H1 (cell line): ENCODE measurements around the gene USP20. TPM values are rescaled to one million over a fixed set of nuclear protein-coding genes. Genes with fewer than 3 reads are reported as not detected.
A peak's percentile ranks its signal among the peaks of the same experiment; 100 is the strongest.

Experiments
- CTCF ChIA-PET: fragments of 300-600 bp; sonication (Branson Sonifier 250); formaldehyde crosslinking; loops from one replicate; lab custom pipeline; 2021; ENCODE audit not compliant: partially characterized antibody; lab: Charles Lee
- POLR2A ChIA-PET: fragments of 300-600 bp; sonication (Branson Sonifier 250); formaldehyde crosslinking; loops from one replicate; lab custom pipeline; 2021; ENCODE audit warnings: inconsistent platforms; ENCODE audit not compliant: partially characterized antibody; lab: Charles Lee
- DNase-seq, 2 experiments: peaks; one replicate each; pipeline versions ENCODE4 v3.0.0 to v3.0.0-alpha.2; 2010 to 2022; ENCODE audit warnings: low spot score in 2 of 2, low read depth in 1 of 2, mixed read lengths in 1 of 2
- FAIRE-seq: peaks from 2 replicates; lab custom pipeline; 2011; peaks lifted over from hg19 to GRCh38; lab: Jason Lieb, UNC
- H2AFZ ChIP-seq: 2 replicates; pipeline ENCODE4 v1.8.1; 2012; ENCODE audit warnings: low read length, inconsistent platforms
- H2AK5ac ChIP-seq: 2 replicates; pipeline ENCODE4 v1.6.1; 2013; ENCODE audit warnings: low read depth, low read length
- H2BK120ac ChIP-seq: replicated peaks from 2 replicates; pipeline ENCODE3; 2013; ENCODE audit warnings: low read depth, low read length, inconsistent platforms
- H2BK12ac ChIP-seq: 2 replicates; pipeline ENCODE4 v1.6.1; 2013; ENCODE audit warnings: low read depth, low read length
- H2BK15ac ChIP-seq: 2 replicates; pipeline ENCODE4 v1.6.1; 2013; ENCODE audit warnings: low read length
- H2BK20ac ChIP-seq: 2 replicates; pipeline ENCODE4 v1.6.1; 2013; ENCODE audit warnings: low read length
- H2BK5ac ChIP-seq: 2 replicates; pipeline ENCODE4 v1.6.1; 2013; ENCODE audit warnings: low read depth, low read length
- H3K14ac ChIP-seq: 2 replicates; pipeline ENCODE4 v1.6.1; 2013; ENCODE audit warnings: inconsistent platforms; ENCODE audit not compliant: insufficient read length
- H3K18ac ChIP-seq: 2 replicates; pipeline ENCODE4 v1.6.1; 2013; ENCODE audit warnings: low read length; ENCODE audit errors: extremely low read depth
- H3K23ac ChIP-seq: 2 replicates; pipeline ENCODE4 v1.6.1; 2013; ENCODE audit warnings: inconsistent platforms; ENCODE audit not compliant: insufficient read length
- H3K23me2 ChIP-seq: 2 replicates; pipeline ENCODE4 v1.6.1; 2013; ENCODE audit warnings: low read depth, low read length
- H3K27ac ChIP-seq: 2 replicates; pipeline ENCODE4 v1.6.1; 2011; ENCODE audit warnings: low read depth, low read length, inconsistent platforms
- H3K27me3 ChIP-seq, 4 experiments: replicated peaks in 1 of 4; 1 replicate in 1 of 4; 2 replicates in 3 of 4; pipeline versions ENCODE4 v1.6.1 to v1.8.1; 2011 to 2013; ENCODE audit warnings: low read length in 3 of 4, mild to moderate bottlenecking in 3 of 4, inconsistent platforms in 2 of 4, mixed read lengths in 2 of 4, moderate library complexity in 1 of 4; ENCODE audit not compliant: control insufficient read depth in 3 of 4, insufficient read depth in 3 of 4; ENCODE audit errors: extremely low read depth in 1 of 4
- H3K36me3 ChIP-seq, 4 experiments: 2 replicates each; pipeline versions ENCODE4 v1.6.1 to v1.8.1; 2011 to 2013; ENCODE audit warnings: mild to moderate bottlenecking in 4 of 4, low read length in 3 of 4, moderate library complexity in 2 of 4, control low read depth in 1 of 4, inconsistent platforms in 1 of 4; ENCODE audit not compliant: insufficient read depth in 4 of 4, control insufficient read depth in 2 of 4
- H3K4ac ChIP-seq: replicated peaks from 2 replicates; pipeline ENCODE3; 2013; ENCODE audit warnings: low read length, low read depth, mixed read lengths, inconsistent platforms; ENCODE audit not compliant: insufficient read length
- H3K4me1 ChIP-seq, 4 experiments: replicated peaks in 1 of 4; 1 replicate in 1 of 4; 2 replicates in 3 of 4; pipeline versions ENCODE4 v1.6.1 to v1.8.1; 2011 to 2013; ENCODE audit warnings: low read length in 3 of 4, inconsistent platforms in 2 of 4, mixed read lengths in 1 of 4; ENCODE audit not compliant: insufficient read depth in 4 of 4, control insufficient read depth in 3 of 4
- H3K4me2 ChIP-seq, 2 experiments: 2 replicates each; pipeline versions ENCODE4 v1.6.1 to v1.8.1; 2011 to 2013; ENCODE audit warnings: low read depth in 2 of 2, low read length in 2 of 2, control low read depth in 1 of 2, inconsistent platforms in 1 of 2, mild to moderate bottlenecking in 1 of 2; ENCODE audit not compliant: insufficient read depth in 1 of 2
- H3K4me3 ChIP-seq, 4 experiments: fragments of 200-600, 300-600 bp in 1 of 4; sonication (generic), shearing (Covaris generic), sonication (Bioruptor Twin) in 1 of 4; 2 replicates each; pipeline versions ENCODE4 v1.5.1 to v1.8.1; 2011 to 2016; ENCODE audit warnings: low read length in 4 of 4, low read depth in 3 of 4, control low read depth in 2 of 4, inconsistent platforms in 2 of 4, mild to moderate bottlenecking in 2 of 4, mixed read lengths in 1 of 4, moderate library complexity in 1 of 4; ENCODE audit not compliant: insufficient read depth in 2 of 4; ENCODE audit errors: extremely low read depth in 1 of 4
- H3K56ac ChIP-seq: replicated peaks from 2 replicates; pipeline ENCODE3; 2013; ENCODE audit warnings: low read depth, mild to moderate bottlenecking, mixed read lengths, low read length, inconsistent platforms; ENCODE audit not compliant: insufficient read length
- H3K79me1 ChIP-seq: 2 replicates; pipeline ENCODE4 v1.6.1; 2013; ENCODE audit warnings: low read depth, low read length, control low read depth
- H3K79me2 ChIP-seq, 2 experiments: 2 replicates each; pipeline versions ENCODE4 v1.6.1 to v1.8.1; 2012 to 2013; ENCODE audit warnings: low read length in 2 of 2, mild to moderate bottlenecking in 2 of 2, inconsistent platforms in 1 of 2; ENCODE audit not compliant: insufficient read depth in 2 of 2, control insufficient read depth in 1 of 2
- H3K9ac ChIP-seq, 4 experiments: replicated peaks in 1 of 4; 1 replicate in 1 of 4; 2 replicates in 3 of 4; pipeline versions ENCODE4 v1.6.1 to v1.8.1; 2011 to 2013; ENCODE audit warnings: low read depth in 3 of 4, low read length in 3 of 4, control low read depth in 2 of 4, mild to moderate bottlenecking in 2 of 4, moderate library complexity in 2 of 4, inconsistent platforms in 1 of 4; ENCODE audit errors: extremely low read depth in 1 of 4
- H3K9me3 ChIP-seq, 2 experiments: 2 replicates each; pipeline versions ENCODE4 v1.6.1 to v1.8.1; 2012 to 2013; ENCODE audit warnings: mild to moderate bottlenecking in 2 of 2, moderate library complexity in 2 of 2, control low read depth in 1 of 2, inconsistent platforms in 1 of 2, low read depth in 1 of 2, low read length in 1 of 2, mixed read lengths in 1 of 2; ENCODE audit not compliant: insufficient read depth in 2 of 2
- H4K20me1 ChIP-seq, 2 experiments: replicated peaks in 1 of 2; 2 replicates each; pipeline versions ENCODE3 to v1.8.1; 2011 to 2013; ENCODE audit warnings: inconsistent platforms in 2 of 2, low read length in 2 of 2, mild to moderate bottlenecking in 1 of 2; ENCODE audit not compliant: insufficient read depth in 2 of 2, control insufficient read depth in 1 of 2
- H4K5ac ChIP-seq: 2 replicates; pipeline ENCODE4 v1.6.1; 2013; ENCODE audit warnings: low read length, low read depth, mixed read lengths, inconsistent platforms; ENCODE audit not compliant: insufficient read length
- H4K8ac ChIP-seq: 2 replicates; pipeline ENCODE4 v1.8.0; 2013; ENCODE audit warnings: mild to moderate bottlenecking, moderate library complexity, low read length, inconsistent platforms; ENCODE audit not compliant: insufficient read depth; ENCODE audit errors: extremely low read depth
- H4K91ac ChIP-seq: replicated peaks from 2 replicates; pipeline ENCODE3; 2013; ENCODE audit warnings: low read length, mixed read lengths, inconsistent platforms; ENCODE audit not compliant: insufficient read length
- WGBS, 2 experiments: shearing (Covaris generic) in 1 of 2; methylation state at CpG; one replicate each; pipeline versions ENCODE4 v1.1.6 to v1.1.7; 2013 to 2015; ENCODE audit warnings: low lambda C conversion rate in 2 of 2, mixed read lengths in 2 of 2, inconsistent platforms in 1 of 2, low coverage in 1 of 2, missing lambda C conversion rate in 1 of 2; ENCODE audit not compliant: insufficient replicate concordance in 2 of 2, insufficient coverage in 1 of 2, insufficient read length in 1 of 2; ENCODE audit errors: extremely low coverage in 1 of 2, missing lambda C conversion rate in 1 of 2; 5-methylcytosine and 5-hydroxymethylcytosine counted together
- polyA plus RNA-seq, 7 experiments: library from polyadenylated mRNA; depleted of rRNA in 3 of 7; stranded (reverse) in 5 of 7; unstranded in 2 of 7; fragments of >200 nt in 5 of 7; fragments of 200-250 nt in 2 of 7; gene quantifications; 1 replicate in 5 of 7; 2 replicates in 1 of 7; 4 replicates in 1 of 7; pipeline versions ENCODE4 v1.2.1 to v1.2.3, GENCODE V29; 2011 to 2013; ENCODE audit warnings: missing spikeins in 2 of 7, mixed read lengths in 2 of 7
- total RNA-seq: library from RNA; stranded (reverse); fragmentation: NEBNext Ultra II Directional; extraction: Animal tissue kit (Norgen Biotek cat#: 25700); gene quantifications from 2 replicates; pipeline ENCODE4 v1.2.1, GENCODE V29; 2021

Gene USP20
- total and polyA plus RNA-seq, 2 of the 8 experiments (the other 6 are each of a cell fraction or from before 2014, with no cell fraction given): 13.4 to 23.0 TPM

GRCh38 chr9:129812385-129812784 is 22.9 kb upstream of the USP20 start:
- Histone ChIP-seq H3K18ac (no peak overlapping the region), H4K20me1 (peaks cover 3 to 19% of the 10 kb centered on the region in 2 experiments), H3K23ac (no peak overlapping the region), H2BK20ac (no peak overlapping the region), H3K9me3 (no peaks in the 10 kb centered on the region), H2AK5ac (no peak overlapping the region), H3K4me1 (no peaks in the 10 kb centered on the region; a peak in 1 of 7 replicates), H3K27ac (no peak overlapping the region), H3K36me3 (peaks cover 7 to 41% (median 18%) of the 10 kb centered on the region in 4 experiments), H3K56ac (no peak overlapping the region), H3K4ac (no peak overlapping the region), H2BK5ac (no peak overlapping the region), H4K8ac (peak overlapping the region; percentile 87), H2BK12ac (no peak overlapping the region), H2BK15ac (no peak overlapping the region), H4K5ac (no peak overlapping the region), H3K9ac (no peak overlapping the region), H2BK120ac (no peak overlapping the region), H2AFZ (no peak overlapping the region), H3K79me2 (no peaks in the 10 kb centered on the region), H3K27me3 (no peaks in the 10 kb centered on the region), H4K91ac (no peak overlapping the region), H3K14ac (no peak overlapping the region), H3K79me1 (no peaks in the 10 kb centered on the region; the same call in 1 of the 2 replicates), H3K23me2 (no peaks in the 10 kb centered on the region), H3K4me3 (no peak overlapping the region), H3K4me2 (no peak overlapping the region)
- CTCF ChIA-PET: interaction anchor here (1.3 kb wide), 1 partner anchor 353 kb away, joined by 3 read pairs; no protein-coding TSS in a partner anchor
- FAIRE-seq (no peak), DNase-seq (no peak)
- POLR2A ChIA-PET: interaction anchor here (1.0 to 3.7 kb wide), 2 partner anchors 9 kb away, joined by 3 to 20 read pairs; partner anchors contain the start of gene TOR1B
- WGBS, 2 experiments: 84% methylated on average over 9 of the region's 9 CpGs; no CpG with 5 or more reads in 1 of the 2 experiments
